A673 (cell line): ENCODE results near the gene AFG1L. TPM values are rescaled to one million over a fixed set of nuclear protein-coding genes. Genes with fewer than 3 reads are reported as not detected.

Experiments used
- BruUV-seq: library from RNA; stranded (reverse); fragments of 400-500 nt; replicated peaks from 2 replicates; lab custom pipeline; 2021; lab: Mats Ljungman, UMichigan
- CTCF ChIA-PET: fragments of 300-600 bp; sonication (Branson Sonifier 250); formaldehyde crosslinking; loops from one replicate; lab custom pipeline; 2022; ENCODE audit warnings: antibody characterized with exemption; lab: Charles Lee
- POLR2A ChIA-PET: fragments of 300-600 bp; sonication (Branson Sonifier 250); formaldehyde crosslinking; loops from one replicate; lab custom pipeline; 2022; ENCODE audit warnings: antibody characterized with exemption; ENCODE audit not compliant: low non-redundant PET; lab: Charles Lee
- DNase-seq: peaks from one replicate; pipeline ENCODE4 v3.0.0-alpha.2; 2015; ENCODE audit warnings: low spot score
- H3K27ac ChIP-seq: fragments of 200-600 bp; sonication (generic); 2 replicates; pipeline ENCODE4 v1.5.1; 2016; ENCODE audit warnings: mixed run types, low read depth, mild to moderate bottlenecking, mixed read lengths, antibody characterized with exemption, low read length; ENCODE audit not compliant: poor library complexity, severe bottlenecking
- H3K27me3 ChIP-seq: fragments of 200-600 bp; sonication (generic); replicated peaks from 2 replicates; pipeline ENCODE4 v1.6.1; 2017; ENCODE audit warnings: mixed run types, low read depth, mild to moderate bottlenecking, mixed read lengths, antibody characterized with exemption, low read length; ENCODE audit not compliant: insufficient read depth, poor library complexity
- H3K36me3 ChIP-seq: fragments of 200-600 bp; sonication (generic); 2 replicates; pipeline ENCODE4 v1.6.1; 2016; ENCODE audit warnings: mixed run types, mild to moderate bottlenecking, mixed read lengths, antibody characterized with exemption, low read length; ENCODE audit not compliant: insufficient read depth, poor library complexity, severe bottlenecking
- H3K4me1 ChIP-seq: fragments of 200-600 bp; sonication (generic); 2 replicates; pipeline ENCODE4 v1.6.1; 2017; ENCODE audit warnings: mixed run types, mild to moderate bottlenecking, mixed read lengths, antibody characterized with exemption, low read length; ENCODE audit not compliant: insufficient read depth, poor library complexity, severe bottlenecking
- H3K4me3 ChIP-seq: fragments of 200-600 bp; sonication (generic); 2 replicates; pipeline ENCODE4 v1.5.1; 2016; ENCODE audit warnings: low read depth, mixed run types, mild to moderate bottlenecking, mixed read lengths, low read length; ENCODE audit not compliant: poor library complexity, severe bottlenecking
- H3K9me3 ChIP-seq: fragments of 200-600 bp; sonication (generic); 2 replicates; pipeline ENCODE4 v1.6.1; 2016; ENCODE audit warnings: mixed run types, low read depth, mild to moderate bottlenecking, mixed read lengths, antibody characterized with exemption, low read length; ENCODE audit not compliant: poor library complexity, severe bottlenecking
- EZH2 ChIP-seq: fragments of 200-600 bp; sonication (generic); IDR thresholded peaks from 2 replicates; pipeline ENCODE4 v1.6.1; 2017; ENCODE audit warnings: borderline replicate concordance, low read depth, mild to moderate bottlenecking, mixed read lengths, antibody characterized with exemption, low read length; ENCODE audit not compliant: poor library complexity, severe bottlenecking
- intact Hi-C: fragments of 100-400 bp; cut with micrococcal nuclease; formaldehyde crosslinking; loops from one replicate; pipeline ENCODE4 v1.10.0; 2022; ENCODE audit not compliant: unreplicated experiment
- total RNA-seq: library from RNA; stranded (reverse); gene quantifications from 2 replicates; pipeline ENCODE4 v1.2.3, GENCODE V29; 2021
- TF ChIP-seq, protein P1 (sequence below): fragments of 300-800, 200-600 bp; sonication (generic); conservative IDR thresholded peaks from 2 replicates; pipeline ENCODE4 v1.5.1; 2017; ENCODE audit warnings: low read depth, mild to moderate bottlenecking, antibody characterized with exemption, low read length, moderate library complexity, mixed read lengths

The AFG1L gene
- total RNA-seq, 1 experiment from 2014 or later = 7.5 TPM

DNA sequence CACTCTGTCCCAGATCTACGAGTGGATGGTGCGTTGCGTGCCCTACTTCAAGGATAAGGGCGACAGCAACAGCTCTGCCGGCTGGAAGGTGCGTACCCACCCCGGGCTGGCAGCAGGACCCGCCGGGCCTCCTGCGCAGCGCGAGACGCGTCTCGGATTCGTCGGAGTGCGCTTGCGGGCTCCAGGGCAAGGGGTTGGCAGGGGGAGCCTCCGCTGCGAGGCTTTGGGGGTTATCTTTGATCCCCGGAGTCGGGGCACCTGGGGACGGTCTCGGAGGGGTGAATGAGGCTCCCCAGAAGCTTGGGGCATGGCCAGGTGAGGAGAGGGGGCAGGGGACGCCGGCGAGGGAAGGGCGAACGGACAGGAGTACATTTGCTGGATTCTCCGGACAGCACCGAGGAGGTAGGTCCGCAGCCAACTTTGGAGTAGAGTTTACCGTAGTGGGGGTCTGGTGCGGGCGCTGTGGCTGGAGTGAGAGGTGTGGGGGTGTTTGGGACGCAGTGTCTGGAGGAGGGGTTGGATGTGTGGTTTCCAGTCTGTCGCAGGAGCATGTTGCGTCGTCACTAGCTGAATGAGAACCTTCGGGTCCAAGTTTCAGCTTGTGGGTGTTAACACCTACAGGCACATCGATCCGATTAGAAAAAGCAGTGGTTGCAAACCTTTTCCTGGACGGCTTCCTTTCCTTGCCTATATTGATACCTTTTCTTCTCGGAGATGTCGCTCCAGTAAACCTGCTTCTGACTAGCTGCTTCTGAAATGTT is 267.1 kb downstream of the AFG1L start:
- CTCF ChIA-PET = no interaction called here
- peak; percentile 12 for DNase-seq

DNA sequence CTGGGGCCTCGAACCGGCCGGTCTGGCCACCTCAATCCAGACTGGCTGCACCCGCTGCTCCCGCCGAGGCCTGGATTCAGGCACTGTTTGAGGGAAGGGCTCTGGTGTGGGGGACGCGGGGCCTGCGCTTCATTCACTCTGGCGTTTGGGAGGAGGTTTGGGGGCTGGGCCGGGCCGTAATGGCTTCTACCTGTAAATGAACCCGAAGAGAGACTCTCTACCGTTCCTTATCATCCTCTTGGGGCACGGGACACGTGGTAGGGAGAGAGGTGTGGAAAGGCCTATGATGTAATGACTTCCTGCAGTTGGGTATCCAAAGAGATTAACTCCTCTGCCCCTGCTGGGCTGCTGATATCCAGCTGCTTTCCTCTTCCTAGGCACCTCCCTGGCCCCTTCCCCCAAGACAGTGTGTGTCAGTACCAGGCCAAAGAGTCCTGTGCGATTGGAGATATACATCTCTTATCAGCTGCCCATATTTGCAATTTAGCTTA is 267.7 kb downstream of the AFG1L start:
- TF ChIP-seq, protein P1, sequence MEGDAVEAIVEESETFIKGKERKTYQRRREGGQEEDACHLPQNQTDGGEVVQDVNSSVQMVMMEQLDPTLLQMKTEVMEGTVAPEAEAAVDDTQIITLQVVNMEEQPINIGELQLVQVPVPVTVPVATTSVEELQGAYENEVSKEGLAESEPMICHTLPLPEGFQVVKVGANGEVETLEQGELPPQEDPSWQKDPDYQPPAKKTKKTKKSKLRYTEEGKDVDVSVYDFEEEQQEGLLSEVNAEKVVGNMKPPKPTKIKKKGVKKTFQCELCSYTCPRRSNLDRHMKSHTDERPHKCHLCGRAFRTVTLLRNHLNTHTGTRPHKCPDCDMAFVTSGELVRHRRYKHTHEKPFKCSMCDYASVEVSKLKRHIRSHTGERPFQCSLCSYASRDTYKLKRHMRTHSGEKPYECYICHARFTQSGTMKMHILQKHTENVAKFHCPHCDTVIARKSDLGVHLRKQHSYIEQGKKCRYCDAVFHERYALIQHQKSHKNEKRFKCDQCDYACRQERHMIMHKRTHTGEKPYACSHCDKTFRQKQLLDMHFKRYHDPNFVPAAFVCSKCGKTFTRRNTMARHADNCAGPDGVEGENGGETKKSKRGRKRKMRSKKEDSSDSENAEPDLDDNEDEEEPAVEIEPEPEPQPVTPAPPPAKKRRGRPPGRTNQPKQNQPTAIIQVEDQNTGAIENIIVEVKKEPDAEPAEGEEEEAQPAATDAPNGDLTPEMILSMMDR = no peak
- TF ChIP-seq EZH2 = no peak
- CTCF ChIA-PET = no interaction called here
- DNase-seq = peak; percentile 93
- intact Hi-C loops = no loop called here
- Histone ChIP-seq H3K4me3 (peak overlapping the region; percentile 97), H3K9me3 (no peaks in the 10 kb centered on the region), H3K27me3 (no peaks in the 10 kb centered on the region), H3K4me1 (peaks cover 26% of the 10 kb centered on the region), H3K27ac (no peak overlapping the region), H3K36me3 (no peaks in the 10 kb centered on the region)
- POLR2A ChIA-PET = no interaction called here
- no TSS peak for BruUV-seq

More for the DNA sequence above, 267.1 kb downstream of the AFG1L start:
- BruUV-seq = no TSS peak
- TF ChIP-seq EZH2 = no peak
- Histone ChIP-seq H3K4me3 (peak overlapping the region; percentile 97), H3K9me3 (no peaks in the 10 kb centered on the region), H3K27me3 (no peaks in the 10 kb centered on the region), H3K27ac (no peak overlapping the region), H3K36me3 (no peaks in the 10 kb centered on the region), H3K4me1 (peaks cover 32% of the 10 kb centered on the region)
- POLR2A ChIA-PET = no interaction called here
- intact Hi-C loops = loop anchor here (2.0 kb wide), 1 partner anchor 221 kb away; no protein-coding TSS in a partner anchor

DNA sequence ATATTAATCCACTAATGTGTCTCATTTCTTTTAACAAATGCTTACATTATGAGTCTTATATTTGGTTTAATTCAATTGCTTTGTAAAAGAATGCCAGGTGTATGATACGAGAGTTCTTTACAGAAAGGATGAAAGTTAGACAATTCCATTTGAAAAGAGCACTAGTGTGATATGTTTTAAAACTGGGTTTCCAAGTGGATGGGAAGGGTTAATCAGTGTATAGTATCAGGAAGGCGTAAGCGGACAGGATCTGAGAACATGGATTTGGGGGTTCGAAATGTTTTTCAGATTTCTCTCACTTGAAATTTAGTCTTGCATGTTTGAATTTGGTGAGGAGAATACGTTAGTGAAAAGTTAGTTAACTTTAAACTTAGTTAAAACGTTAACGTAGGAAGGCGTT is 268.4 kb downstream of the AFG1L start:
- H3K36me3 ChIP-seq = no peaks in the 10 kb centered on the region
- POLR2A ChIA-PET = no interaction called here
- H3K27me3 ChIP-seq = no peaks in the 10 kb centered on the region
- CTCF ChIA-PET = no interaction called here
- H3K4me1 ChIP-seq = peaks cover 26% of the 10 kb centered on the region
- TF ChIP-seq EZH2 = no peak
- TF ChIP-seq, protein P1 = no peak
- BruUV-seq = TSS peak; percentile 18
- H3K9me3 ChIP-seq = no peaks in the 10 kb centered on the region
- no peak for DNase-seq
- no peak overlapping the region for H3K4me3 ChIP-seq
- H3K27ac ChIP-seq = no peak overlapping the region
- intact Hi-C loops = no loop called here
